GM19438 (cell line): Measurements from ENCODE around the gene CHMP4B.

Experiments used
- ATAC-seq: cut with Tn5 transposase; IDR thresholded peaks from one replicate; pipeline ENCODE4 v1.9.1; 2021; ENCODE audit warnings: low read depth; ENCODE audit not compliant: unreplicated experiment

The CHMP4B gene

GRCh38 chr20:33816191-33816590 lies 5.0 kb downstream of the CHMP4B start:
- ATAC-seq = no peak

GRCh38 chr20:33817411-33817810 lies 6.3 kb downstream of the CHMP4B start:
- no peak for ATAC-seq

- ATAC-seq = no peak
These were observed 8.3 kb downstream of the CHMP4B start for GRCh38 chr20:33819456-33819855.

- no peak for ATAC-seq
These were observed 9.2 kb downstream of the CHMP4B start for GRCh38 chr20:33820362-33820761.

GRCh38 chr20:33821270-33821836 lies 10.2 kb downstream of the CHMP4B start:
- no peak for ATAC-seq

- ATAC-seq = no peak
These were observed 11.3 kb downstream of the CHMP4B start for GRCh38 chr20:33822423-33822822.

GRCh38 chr20:33822991-33823390 lies 11.8 kb downstream of the CHMP4B start:
- no peak for ATAC-seq

- ATAC-seq = no peak
These were observed 13.7 kb downstream of the CHMP4B start for GRCh38 chr20:33824852-33825251.

- no peak for ATAC-seq
These were observed 14.5 kb downstream of the CHMP4B start for GRCh38 chr20:33825340-33826269.

GRCh38 chr20:33826270-33826897 lies 15.2 kb downstream of the CHMP4B start:
- ATAC-seq = no peak

GRCh38 chr20:33827109-33827508 lies 16.0 kb downstream of the CHMP4B start:
- ATAC-seq = no peak

- no peak for ATAC-seq
These were observed 16.6 kb downstream of the CHMP4B start for GRCh38 chr20:33827634-33828325.

- no peak for ATAC-seq
These were observed 17.2 kb downstream of the CHMP4B start for GRCh38 chr20:33828326-33828844.

- ATAC-seq = no peak
These were observed 17.9 kb downstream of the CHMP4B start for GRCh38 chr20:33828967-33829560.

GRCh38 chr20:33829636-33830035 lies 18.5 kb downstream of the CHMP4B start:
- no peak for ATAC-seq

- no peak for ATAC-seq
These were observed 19.2 kb downstream of the CHMP4B start for GRCh38 chr20:33830371-33830770.

- no peak for ATAC-seq
These were observed 21.1 kb downstream of the CHMP4B start for GRCh38 chr20:33832103-33832804.

- no peak for ATAC-seq
These were observed 22.2 kb downstream of the CHMP4B start for GRCh38 chr20:33833333-33833732.

GRCh38 chr20:33835615-33836172 lies 24.5 kb downstream of the CHMP4B start:
- ATAC-seq = no peak
